Fibroblast of the aortic adventitia (primary cell): ENCODE data around the gene SCARF2. TPM values are rescaled to one million over a fixed set of nuclear protein-coding genes. Genes with fewer than 3 reads are reported as not detected.
"Not testable (repeated sequence)": the region's sequence is repeated elsewhere in the genome, so short reads cannot be mapped to it uniquely, and the experiment has no call there.

Source experiments
- DNase-seq: peaks from one replicate; pipeline ENCODE4 v3.0.0-alpha.2; 2010; ENCODE audit warnings: low read depth
- H3K4me3 ChIP-seq: 2 replicates; pipeline ENCODE4 v1.5.1; 2011; ENCODE audit warnings: low read depth, mild to moderate bottlenecking, control low read depth, low read length, moderate library complexity
- total RNA-seq: library from RNA; depleted of rRNA; stranded (reverse); fragments of >200 nt; gene quantifications from 2 replicates; pipeline ENCODE4 v1.2.3, GENCODE V29; 2012; ENCODE audit warnings: low replicate concordance
- TF ChIP-seq, protein P1 (sequence below): IDR thresholded peaks from 2 replicates; pipeline ENCODE4 v1.5.1; 2011; ENCODE audit warnings: mild to moderate bottlenecking, low read length, control low read depth, inconsistent platforms; ENCODE audit not compliant: insufficient read depth

The SCARF2 gene
- total RNA-seq, 1 donor, result 11.8 TPM

DNA sequence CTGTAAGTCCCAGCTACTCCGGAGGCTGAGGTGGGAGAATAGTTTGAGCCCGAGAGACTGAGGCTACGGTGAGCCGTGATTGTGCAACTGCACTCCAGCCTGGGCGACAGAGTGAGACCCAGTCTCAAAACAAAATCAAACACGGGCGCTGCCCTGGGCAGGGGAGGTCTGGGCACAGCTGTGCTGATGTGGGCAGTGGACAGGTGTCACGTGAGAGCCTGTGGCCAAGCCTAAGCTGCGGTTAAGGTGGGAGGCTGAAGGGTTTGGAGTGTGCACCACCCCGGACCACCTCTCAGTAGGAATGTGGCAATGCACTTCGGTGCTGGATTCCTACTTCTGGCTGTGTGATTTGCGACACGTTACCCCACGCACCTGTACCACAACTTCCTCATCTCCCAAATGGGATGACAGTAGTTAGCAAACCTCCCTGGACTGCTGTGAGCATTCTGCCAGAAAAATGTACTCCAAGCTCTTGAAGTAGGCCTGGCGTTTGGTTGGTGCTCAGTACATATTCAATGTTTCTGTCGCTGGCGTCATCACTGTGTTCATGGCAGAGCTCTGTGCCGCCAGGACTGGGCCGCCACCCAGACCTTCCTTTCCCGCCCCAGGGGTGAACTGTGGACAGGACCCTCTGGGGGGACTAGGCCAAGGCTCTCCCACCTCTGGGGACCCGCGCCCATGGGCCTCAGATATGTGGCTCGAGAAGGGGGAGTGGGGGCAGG is 44.5 kb downstream of the SCARF2 start:
- DNase-seq, result no peak
- peak overlapping the region; percentile 83 for H3K4me3 ChIP-seq
- TF ChIP-seq, protein P1, sequence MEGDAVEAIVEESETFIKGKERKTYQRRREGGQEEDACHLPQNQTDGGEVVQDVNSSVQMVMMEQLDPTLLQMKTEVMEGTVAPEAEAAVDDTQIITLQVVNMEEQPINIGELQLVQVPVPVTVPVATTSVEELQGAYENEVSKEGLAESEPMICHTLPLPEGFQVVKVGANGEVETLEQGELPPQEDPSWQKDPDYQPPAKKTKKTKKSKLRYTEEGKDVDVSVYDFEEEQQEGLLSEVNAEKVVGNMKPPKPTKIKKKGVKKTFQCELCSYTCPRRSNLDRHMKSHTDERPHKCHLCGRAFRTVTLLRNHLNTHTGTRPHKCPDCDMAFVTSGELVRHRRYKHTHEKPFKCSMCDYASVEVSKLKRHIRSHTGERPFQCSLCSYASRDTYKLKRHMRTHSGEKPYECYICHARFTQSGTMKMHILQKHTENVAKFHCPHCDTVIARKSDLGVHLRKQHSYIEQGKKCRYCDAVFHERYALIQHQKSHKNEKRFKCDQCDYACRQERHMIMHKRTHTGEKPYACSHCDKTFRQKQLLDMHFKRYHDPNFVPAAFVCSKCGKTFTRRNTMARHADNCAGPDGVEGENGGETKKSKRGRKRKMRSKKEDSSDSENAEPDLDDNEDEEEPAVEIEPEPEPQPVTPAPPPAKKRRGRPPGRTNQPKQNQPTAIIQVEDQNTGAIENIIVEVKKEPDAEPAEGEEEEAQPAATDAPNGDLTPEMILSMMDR, result no peak

DNA sequence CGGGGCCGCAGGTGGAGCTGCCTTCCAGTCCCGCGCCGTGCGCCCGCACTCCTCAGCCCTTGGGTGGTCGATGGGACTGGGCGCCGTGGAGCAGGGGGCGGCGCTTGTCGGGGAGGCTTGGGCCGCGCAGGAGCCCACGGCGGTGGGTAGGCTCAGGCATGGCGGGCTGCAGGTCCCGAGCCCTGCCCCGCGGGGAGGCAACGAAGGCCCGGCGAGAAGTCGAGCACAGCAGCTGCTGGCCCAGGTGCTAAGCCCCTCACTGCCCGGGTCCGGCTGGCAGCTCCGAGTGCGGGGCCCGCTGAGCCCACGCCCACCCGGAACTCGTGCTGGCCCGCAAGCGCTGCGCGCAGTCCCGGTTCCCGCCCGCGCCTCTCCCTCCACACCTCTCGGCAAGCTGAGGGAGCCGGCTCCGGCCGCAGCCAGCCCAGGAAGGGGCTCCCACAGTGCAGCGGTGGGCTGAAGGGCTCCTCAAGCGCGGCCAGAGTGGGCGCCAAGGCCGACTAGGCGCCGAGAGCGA is 45.2 kb downstream of the SCARF2 start:
- not testable (repeated sequence) for DNase-seq, H3K4me3 ChIP-seq

DNA sequence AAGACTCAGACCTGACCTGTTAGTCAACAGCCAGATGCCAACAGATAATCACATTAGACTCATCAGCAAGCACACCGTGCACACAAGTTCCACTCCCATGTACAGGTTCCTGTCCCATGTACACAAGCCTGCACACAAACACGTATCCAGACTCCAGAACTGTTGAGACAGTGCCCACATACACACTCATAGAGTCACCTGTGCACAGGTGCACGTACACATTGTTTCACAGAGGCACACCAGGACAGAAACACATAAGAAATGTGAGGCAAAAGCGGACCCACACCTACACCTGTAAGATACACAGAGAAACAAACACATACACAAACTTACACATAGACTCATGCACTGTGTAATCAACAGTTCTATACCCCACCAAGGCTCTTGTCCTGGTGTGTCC is 46.4 kb downstream of the SCARF2 start:
- TF ChIP-seq, protein P1, result no peak
- DNase-seq, result no peak
- no peak overlapping the region for H3K4me3 ChIP-seq

DNA sequence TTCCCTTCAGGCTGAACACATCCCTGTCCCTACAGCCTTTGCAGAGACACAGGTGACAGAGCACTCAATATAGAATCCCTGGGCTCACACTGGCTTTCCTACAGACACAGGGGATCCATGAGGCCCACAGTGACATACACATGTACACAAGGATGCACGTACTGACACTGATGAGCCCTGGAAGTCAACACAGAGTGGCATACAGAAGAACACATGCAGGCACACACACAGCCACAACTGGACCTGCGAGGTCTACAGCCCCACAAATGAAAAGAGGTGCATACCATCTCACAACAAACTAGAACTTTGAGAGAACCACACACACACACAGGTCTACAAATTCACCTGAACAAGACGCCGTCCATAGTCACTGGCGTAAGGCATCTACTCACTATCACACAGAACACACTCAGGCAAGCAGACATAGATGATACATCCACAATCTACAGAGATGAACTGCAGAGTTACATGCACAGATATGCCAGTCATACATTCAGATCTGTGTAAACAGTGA is 47.2 kb downstream of the SCARF2 start:
- H3K4me3 ChIP-seq, result no peak overlapping the region
- TF ChIP-seq, protein P1, result no peak
- DNase-seq, result no peak

DNA sequence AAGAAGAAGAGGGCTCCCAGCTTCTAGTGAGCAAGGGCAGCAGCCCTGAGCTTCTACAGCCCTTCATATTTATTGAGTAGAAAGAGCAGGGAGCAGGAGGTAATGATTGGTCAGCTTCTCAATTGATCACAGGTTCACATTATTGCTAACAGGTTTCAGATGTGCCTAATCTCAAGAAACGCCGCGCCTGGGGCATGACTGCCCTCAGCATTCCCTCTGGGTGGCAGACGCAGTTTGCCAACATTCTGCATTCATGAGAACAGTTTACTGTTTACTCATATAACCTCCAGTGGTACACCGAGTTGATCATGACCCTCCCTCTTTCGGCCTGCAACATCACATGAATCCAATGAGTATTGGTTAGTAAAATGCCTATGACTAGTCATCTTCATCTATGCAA is 48.3 kb downstream of the SCARF2 start:
- DNase-seq, result no peak
- TF ChIP-seq, protein P1, result no peak
- no peak overlapping the region for H3K4me3 ChIP-seq

DNA sequence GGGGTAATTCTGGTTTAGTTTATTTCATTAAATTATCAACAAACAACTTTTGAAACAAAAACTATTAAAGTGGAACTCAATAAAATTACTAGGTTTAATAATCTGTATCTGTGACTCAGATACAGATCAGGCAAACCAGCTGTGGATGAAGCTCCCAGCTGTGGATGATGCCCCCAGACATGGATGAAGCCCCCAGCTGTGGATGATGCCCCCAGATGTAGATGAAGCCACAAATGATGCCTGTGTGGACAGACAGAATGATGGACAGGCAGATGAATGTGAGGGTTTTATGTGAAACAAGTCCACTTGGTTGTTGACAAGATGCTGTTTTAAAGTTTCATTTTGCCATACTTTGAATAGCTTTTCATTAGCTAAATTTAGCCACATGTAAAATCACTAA is 49.4 kb downstream of the SCARF2 start:
- TF ChIP-seq, protein P1, result no peak

DNA sequence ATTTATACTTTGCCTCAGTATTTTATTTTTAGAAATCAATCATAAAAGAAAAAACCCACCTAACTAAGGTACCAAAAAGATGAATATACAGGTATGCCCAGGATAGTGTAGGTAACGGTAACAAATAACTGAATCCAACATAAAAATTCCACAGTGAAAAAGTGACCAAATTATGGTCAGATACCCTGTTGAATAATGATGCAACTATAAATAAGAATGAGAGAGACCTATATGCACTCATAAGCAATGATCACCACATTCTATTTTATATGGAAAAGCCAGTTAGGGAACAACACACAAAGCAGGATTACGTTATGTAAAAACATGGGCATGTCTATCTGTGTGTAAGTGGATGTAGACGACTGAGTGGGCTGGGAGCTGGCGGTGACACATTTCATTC is 50.7 kb downstream of the SCARF2 start:
- no peak for DNase-seq
- TF ChIP-seq, protein P1, result no peak
- no peak overlapping the region for H3K4me3 ChIP-seq

More for the DNA sequence above, 49.4 kb downstream of the SCARF2 start:
- DNase-seq, result no peak
- no peak overlapping the region for H3K4me3 ChIP-seq
